Mucosa of gallbladder (tissue), 1 donor: ENCODE results near the gene SLC66A2. TPM values are rescaled to one million over a fixed set of nuclear protein-coding genes. Genes with fewer than 3 reads are reported as not detected.
"Not testable (repeated sequence)": the region's sequence is repeated elsewhere in the genome, so short reads cannot be mapped to it uniquely, and the experiment has no call there.

Experiments
- DNase-seq: peaks from one replicate; pipeline ENCODE4 v3.0.0-alpha.2; 2020; ENCODE audit warnings: low spot score
- total RNA-seq: library from RNA; stranded (reverse); gene quantifications from one replicate; pipeline ENCODE4 v1.2.1, GENCODE V29; 2021
- donor health status: DM: no; HTN: no; CAD: no.

Gene SLC66A2
- total RNA-seq, 1 donor from 2014 or later = 61.3 TPM

GRCh38 chr18:79868811-79869541, 82.5 kb downstream of the SLC66A2 start:
- no peak for DNase-seq

GRCh38 chr18:79868168-79868784, 83.2 kb downstream of the SLC66A2 start:
- DNase-seq = no peak

DNA sequence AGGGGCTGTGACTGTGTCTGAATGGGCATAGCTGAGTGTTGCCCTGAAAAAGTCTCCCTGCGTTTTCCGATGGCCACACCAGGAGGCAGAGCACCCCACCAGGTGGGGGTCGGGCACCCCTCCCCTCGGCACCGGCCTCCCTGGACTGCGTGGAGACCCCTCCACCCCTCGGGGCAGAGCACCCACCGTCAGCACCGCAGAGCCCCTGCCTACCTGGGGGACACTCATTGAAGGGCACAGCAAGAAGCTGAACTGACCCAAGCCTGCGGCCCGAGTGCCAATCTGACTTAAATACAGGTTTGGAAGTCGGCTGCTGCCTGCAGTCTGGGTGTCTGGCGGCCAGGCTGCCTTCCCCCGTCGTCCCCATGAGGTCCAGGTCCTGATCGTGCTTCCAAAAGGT, 83.8 kb downstream of the SLC66A2 start:
- no peak for DNase-seq

DNA sequence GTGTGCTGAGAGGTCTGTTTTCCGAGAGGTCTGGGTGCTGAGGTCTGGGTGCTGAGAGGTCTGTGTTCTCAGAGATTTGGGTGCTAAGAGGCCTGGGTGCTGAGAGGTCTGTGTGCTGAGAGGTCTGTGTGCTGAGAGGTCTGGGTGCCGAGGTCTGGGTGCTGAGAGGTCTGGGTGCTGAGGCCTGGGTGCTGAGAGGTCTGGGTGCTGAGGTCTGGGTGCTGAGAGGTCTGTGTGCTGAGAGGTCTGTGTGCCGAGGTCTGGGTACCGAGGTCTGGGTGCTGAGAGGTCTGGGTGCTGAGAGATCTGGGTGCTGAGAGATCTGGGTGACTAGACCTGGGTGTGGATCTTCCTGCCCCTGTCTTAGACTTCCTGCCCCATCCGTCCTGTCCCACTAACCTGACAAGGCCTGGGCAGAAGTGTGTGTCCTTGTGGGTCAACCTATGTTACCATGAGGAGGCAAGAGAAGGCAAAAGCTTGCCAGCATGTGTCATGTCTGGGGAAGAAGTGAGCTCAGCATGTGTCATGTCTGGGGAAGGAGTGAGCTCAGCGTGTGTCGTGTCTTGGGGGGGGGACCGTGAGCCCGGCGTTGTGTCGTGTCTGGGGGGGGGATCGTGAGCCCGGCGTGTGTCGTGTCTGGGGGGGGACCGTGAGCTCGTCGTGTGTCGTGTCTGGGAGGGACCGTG, 84.4 kb downstream of the SLC66A2 start:
- DNase-seq = no peak

GRCh38 chr18:79865951-79866350, 85.5 kb downstream of the SLC66A2 start:
- not testable (repeated sequence) for DNase-seq

DNA sequence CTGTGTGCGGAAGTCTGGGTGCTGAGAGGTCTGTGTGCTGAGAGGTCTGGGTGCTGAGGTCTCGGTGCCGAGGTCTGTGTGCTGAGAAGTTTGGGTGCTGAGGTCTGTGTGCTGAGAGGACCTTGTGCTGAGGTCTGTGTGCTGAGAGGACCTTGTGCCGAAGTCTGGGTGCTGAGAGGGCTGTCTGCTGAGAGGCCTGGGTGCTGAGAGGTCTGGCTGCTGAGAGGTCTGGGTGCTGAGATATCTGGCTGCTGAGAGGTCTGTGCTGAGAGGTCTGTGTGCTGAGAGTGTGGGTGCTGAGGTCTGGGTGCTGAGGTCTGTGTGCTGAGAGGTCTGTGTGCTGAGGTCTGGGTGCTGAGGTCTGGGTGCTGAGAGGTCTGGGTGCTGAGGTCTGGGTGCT, 86.5 kb downstream of the SLC66A2 start:
- not testable (repeated sequence) for DNase-seq

- no peak for DNase-seq
These were observed 87.3 kb downstream of the SLC66A2 start for GRCh38 chr18:79864006-79864725.

- no peak for DNase-seq
These were observed 88.1 kb downstream of the SLC66A2 start for GRCh38 chr18:79863161-79864005.

DNA sequence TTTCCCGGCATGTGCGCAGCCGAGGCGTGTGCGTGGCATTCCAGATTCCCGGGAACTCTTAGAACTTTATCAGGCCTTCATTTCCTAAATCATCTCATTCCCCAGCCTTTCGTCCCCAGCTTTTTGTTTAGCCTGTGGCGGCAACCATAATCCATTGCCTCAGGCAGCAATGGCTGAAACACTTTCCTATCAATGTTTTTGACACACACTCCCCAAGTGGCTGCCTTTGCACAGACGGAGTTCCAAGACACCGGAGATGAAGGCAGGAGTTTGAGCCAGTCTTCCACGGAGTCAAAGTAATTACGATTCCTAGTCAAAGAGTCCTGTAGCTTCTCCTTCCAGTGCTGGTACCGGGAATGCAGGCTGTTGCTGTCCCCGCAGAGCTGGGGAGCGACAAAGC, 88.9 kb downstream of the SLC66A2 start:
- DNase-seq = no peak

- DNase-seq = no peak
These were observed 89.8 kb downstream of the SLC66A2 start for GRCh38 chr18:79861687-79862086.

DNA sequence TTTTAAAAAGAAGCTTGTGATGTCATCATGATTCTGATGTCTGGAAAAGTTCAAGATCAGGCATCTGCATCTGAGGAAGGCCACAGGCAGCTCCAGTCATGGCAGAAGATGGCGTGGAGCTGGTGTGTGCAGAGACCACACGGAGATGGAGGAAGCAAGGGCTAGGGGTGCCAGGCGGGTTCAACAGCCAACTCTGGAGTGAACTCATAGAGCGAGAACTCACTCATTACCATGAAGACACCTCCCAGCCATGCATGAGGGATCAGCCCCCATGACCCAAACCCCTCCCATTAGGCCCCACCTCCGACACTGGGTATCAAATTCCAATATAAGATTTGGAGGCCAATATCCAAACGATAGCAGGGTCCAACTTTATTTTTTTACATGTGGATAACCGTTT, 92.1 kb downstream of the SLC66A2 start:
- DNase-seq = no peak

DNA sequence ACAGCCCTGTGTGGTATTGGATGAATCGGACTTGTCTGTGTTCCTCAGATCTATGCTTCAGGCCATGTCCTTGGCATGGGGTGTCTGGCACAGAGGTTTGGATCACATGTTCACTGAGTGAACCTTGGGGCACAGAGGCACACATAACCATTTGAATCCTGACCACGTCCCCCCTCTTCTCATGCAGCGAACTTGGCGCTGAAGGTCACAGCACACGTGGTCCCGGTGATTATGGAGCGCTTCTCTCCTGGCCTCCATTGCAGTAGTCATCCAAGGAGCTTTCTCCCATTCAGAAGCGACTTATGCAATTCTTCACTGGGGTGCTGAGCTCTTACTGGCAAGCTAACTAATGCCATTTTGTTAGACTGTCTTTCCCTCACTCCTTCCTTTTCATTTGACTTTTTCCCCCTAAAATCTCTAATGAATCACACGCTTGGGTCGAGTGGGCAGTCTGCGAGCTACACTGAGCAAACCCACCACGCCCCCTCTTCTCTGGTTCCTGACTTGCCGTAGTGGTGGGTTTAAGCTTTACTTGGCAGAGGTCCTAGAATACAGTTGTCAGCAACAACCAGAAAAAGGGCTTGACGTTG, 94.3 kb downstream of the SLC66A2 start:
- no peak for DNase-seq

GRCh38 chr18:79856119-79857007, 95.1 kb downstream of the SLC66A2 start:
- DNase-seq = no peak

DNA sequence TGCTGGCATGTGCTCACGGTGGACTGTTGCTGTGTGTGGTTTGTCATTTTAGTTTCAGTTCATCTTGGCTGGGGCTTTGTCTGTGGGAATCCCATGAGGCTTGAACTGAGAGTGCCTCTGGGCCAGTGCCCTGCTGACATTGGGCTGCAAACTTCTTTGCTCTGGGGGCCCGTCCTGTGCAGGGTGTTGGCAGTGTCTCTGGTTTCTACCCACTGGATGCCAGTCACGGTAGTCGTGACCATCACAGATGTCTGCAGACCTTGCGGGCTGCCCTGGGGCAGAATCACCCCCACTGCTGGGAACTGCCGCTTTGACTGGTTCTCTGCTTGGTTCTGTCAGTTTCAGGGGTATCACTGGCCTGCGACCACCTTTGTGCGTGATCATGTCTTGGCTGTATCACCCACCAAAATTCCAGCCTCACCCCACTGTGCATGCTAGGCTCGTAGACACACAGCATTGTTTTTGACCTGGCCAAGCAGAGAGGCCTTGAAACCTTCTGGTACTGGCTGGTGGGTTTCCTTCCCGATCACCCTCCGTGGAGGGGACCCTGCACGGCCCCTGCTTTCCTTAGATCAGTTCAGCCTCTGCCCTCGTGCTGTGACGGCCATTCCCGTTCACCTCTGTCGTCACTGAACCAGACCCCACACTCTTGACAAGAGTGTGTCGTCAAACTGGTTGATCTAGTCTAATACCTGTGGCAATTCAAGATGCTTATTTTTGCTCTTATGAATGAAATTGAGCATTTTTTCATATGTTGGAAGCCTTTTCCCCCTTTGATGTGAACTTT, 96.1 kb downstream of the SLC66A2 start:
- no peak for DNase-seq

DNA sequence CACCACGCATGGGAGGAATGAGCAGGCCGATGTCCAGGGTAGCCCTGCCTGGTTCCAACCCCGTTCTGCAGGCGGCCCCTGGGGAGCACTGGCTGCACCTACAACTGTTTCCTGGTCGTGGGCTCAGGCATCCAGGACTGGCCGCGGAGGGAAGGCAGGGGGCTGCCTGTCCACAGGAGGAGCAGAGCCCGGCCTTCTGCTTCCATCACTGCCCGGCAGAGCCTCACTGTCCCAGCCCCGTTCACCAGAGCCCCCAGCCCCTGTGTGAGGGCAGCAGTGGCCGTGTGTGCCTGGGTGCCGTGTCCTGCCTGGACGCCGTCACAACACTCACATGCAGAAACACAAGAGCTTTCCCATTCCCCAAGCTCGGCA, 97.5 kb downstream of the SLC66A2 start:
- DNase-seq = no peak

DNA sequence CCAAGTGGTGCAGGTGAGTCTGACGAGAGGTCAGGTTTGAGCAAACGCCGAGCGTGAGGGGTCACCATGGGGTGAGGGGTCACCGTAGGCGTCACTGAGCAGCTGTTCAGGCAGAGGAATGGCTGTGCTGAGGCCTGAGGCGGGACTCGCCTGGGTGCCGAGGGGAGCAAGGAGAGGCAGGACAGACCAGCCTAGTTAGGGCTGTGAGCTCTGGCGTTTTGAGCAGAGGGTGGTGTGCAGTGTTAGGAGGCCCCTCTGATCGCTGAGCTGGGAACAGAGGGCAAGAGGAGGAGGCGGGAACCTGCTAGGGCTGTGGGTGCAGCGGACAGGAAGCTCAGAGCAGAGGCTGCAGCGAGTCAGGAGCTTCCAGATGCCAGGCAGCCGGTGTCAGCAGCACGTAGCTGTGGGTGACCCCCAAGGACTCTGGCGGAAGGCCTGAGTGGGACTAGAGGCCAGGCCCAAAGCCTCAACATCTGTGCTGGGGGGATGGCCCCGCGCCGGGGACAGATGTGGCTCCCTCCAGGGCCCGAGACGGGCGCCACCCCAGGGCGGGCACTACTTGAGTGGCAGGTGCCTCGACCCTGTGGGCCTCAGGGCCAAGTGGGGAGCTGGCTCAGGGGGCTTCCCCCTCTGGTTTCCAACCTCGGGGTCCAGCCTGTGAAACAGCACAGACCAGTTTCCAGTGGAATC, 98.0 kb downstream of the SLC66A2 start:
- DNase-seq = no peak

- no peak for DNase-seq
These were observed 98.7 kb downstream of the SLC66A2 start for GRCh38 chr18:79852561-79853302.
